ENCODE results near the gene CAPN5. TPM values are rescaled to one million over a fixed set of nuclear protein-coding genes. Genes with fewer than 3 reads are reported as not detected.

The CAPN5 gene
- total and polyA plus RNA-seq, 2 experiments from 2014 or later, result 25.2 to 28.8 TPM

DNA sequence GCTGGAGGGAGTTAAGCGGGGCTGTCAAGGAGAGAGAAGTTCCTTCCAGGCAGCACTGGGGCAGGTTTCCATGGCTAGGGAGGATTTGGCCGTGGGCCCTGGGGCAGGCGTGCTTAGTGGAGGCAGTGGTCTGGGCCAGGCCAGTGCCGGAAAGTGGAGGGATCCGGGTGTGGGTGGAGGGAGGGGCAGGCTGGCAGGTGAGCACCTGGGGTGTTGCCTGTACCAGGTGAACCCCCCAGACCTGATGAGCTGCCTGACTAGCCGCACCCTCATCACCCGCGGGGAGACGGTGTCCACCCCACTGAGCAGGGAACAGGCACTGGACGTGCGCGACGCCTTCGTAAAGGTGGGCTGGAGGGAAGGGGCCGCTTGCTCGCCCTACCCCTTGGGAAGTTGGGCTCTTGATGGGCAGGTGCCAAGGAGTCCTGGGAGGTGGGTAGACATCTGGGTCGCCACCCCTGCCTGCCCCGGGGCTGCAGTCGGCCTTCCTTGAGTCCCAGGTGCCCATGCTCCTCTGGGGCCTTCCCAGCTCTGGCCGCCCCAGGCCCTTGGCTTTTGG, 93.2 kb downstream of the CAPN5 start:
- no peak overlapping the region for H3K4me3 ChIP-seq
- no peaks in the 10 kb centered on the region for H3K4me1 ChIP-seq (ENCODE audit: insufficient read depth)
- DNase-seq (ENCODE audit: low spot score), result no peak
- H3K9me3 ChIP-seq (ENCODE audit: low read depth), result no peaks in the 10 kb centered on the region
- H3K4me2 ChIP-seq, result no peak overlapping the region
- no peaks in the 10 kb centered on the region for H3K79me2 ChIP-seq
- WGBS (ENCODE audit: low lambda C conversion rate, missing lambda C conversion rate), result 97% methylated on average over 20 of the region's 20 CpGs
- H3K27ac ChIP-seq, result no peak overlapping the region
- H3K27me3 ChIP-seq, result no peaks in the 10 kb centered on the region
- H4K20me1 ChIP-seq (ENCODE audit: insufficient read depth, poor library complexity, severe bottlenecking), result no peaks in the 10 kb centered on the region
- no peak overlapping the region for H2AFZ ChIP-seq
- TF ChIP-seq EZH2 (IDR thresholded peaks at IDR 0.05; ENCODE audit: borderline replicate concordance), result no peak
- TF ChIP-seq, protein P1, sequence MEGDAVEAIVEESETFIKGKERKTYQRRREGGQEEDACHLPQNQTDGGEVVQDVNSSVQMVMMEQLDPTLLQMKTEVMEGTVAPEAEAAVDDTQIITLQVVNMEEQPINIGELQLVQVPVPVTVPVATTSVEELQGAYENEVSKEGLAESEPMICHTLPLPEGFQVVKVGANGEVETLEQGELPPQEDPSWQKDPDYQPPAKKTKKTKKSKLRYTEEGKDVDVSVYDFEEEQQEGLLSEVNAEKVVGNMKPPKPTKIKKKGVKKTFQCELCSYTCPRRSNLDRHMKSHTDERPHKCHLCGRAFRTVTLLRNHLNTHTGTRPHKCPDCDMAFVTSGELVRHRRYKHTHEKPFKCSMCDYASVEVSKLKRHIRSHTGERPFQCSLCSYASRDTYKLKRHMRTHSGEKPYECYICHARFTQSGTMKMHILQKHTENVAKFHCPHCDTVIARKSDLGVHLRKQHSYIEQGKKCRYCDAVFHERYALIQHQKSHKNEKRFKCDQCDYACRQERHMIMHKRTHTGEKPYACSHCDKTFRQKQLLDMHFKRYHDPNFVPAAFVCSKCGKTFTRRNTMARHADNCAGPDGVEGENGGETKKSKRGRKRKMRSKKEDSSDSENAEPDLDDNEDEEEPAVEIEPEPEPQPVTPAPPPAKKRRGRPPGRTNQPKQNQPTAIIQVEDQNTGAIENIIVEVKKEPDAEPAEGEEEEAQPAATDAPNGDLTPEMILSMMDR (IDR thresholded peaks at IDR 0.05; ENCODE audit: poor library complexity), result no peak
- TF ChIP-seq EZH2phosphoT487 (IDR thresholded peaks at IDR 0.05; ENCODE audit: low read depth, severe bottlenecking, unreplicated experiment), result no peak
- H3K9me2 ChIP-seq (replicated peaks; ENCODE audit: insufficient read depth), result no peaks in the 10 kb centered on the region
- no peaks in the 10 kb centered on the region for H3K36me3 ChIP-seq (replicated peaks; ENCODE audit: insufficient read depth, low read depth)

DNA sequence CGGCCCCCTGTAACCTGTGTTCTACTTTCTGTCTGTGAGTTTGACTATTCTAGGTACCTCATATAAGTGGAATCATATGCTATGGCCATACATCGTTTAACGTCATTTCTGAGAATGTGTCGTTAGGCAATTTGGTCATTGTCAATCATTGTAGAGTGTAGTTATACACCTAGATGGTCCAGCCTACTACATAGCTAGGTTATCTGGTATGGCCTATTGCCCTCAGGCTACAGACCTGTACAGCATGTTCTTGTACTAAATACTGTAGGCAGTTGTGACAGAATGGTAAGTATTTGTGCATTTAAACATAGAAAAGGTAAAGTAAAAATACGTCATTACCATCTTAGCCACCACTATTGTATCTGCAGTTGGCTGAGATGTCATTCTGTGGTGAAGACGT, 96.5 kb downstream of the CAPN5 start:
- no peaks in the 10 kb centered on the region for H3K79me2 ChIP-seq
- H3K36me3 ChIP-seq (replicated peaks; ENCODE audit: insufficient read depth, low read depth), result no peaks in the 10 kb centered on the region
- no peak for DNase-seq (ENCODE audit: low spot score)
- no peaks in the 10 kb centered on the region for H3K4me1 ChIP-seq (ENCODE audit: insufficient read depth)
- H3K4me2 ChIP-seq, result no peak overlapping the region
- H3K4me3 ChIP-seq, result no peak overlapping the region
- H2AFZ ChIP-seq, result no peak overlapping the region
- no peaks in the 10 kb centered on the region for H4K20me1 ChIP-seq (ENCODE audit: insufficient read depth, poor library complexity, severe bottlenecking)
- no peaks in the 10 kb centered on the region for H3K27me3 ChIP-seq
- no peaks in the 10 kb centered on the region for H3K9me3 ChIP-seq (ENCODE audit: low read depth)
- no peak for TF ChIP-seq EZH2 (IDR thresholded peaks at IDR 0.05; ENCODE audit: borderline replicate concordance)
- TF ChIP-seq, protein P1 (IDR thresholded peaks at IDR 0.05; ENCODE audit: poor library complexity), result no peak
- TF ChIP-seq EZH2phosphoT487 (IDR thresholded peaks at IDR 0.05; ENCODE audit: low read depth, severe bottlenecking, unreplicated experiment), result no peak
- no peaks in the 10 kb centered on the region for H3K9me2 ChIP-seq (replicated peaks; ENCODE audit: insufficient read depth)
- H3K27ac ChIP-seq, result no peak overlapping the region
- WGBS (ENCODE audit: low lambda C conversion rate, missing lambda C conversion rate), result 86% methylated on average over 6 of the region's 6 CpGs

DNA sequence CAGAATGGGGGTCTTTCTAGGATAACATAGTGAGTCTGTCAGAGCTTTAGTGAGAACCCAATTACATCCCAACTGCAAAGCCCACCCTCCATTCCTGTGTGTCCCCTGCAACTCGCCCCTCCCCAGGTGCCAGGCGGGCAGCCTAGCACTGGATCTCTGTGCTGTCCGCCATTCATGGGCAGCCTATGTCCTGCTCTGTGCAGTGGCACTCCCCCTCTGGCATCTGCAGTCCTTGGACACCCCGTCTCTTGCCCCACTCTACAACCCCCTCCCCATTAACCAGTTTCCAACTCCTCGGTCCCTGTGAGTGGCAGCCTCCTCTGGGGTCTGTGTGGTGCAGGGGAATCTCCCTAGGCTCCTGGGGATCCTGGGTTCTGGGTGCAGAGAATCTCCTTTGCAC, 98.3 kb downstream of the CAPN5 start:
- Histone ChIP-seq H2AFZ (no peak overlapping the region), H3K79me2 (no peaks in the 10 kb centered on the region), H3K36me3 (replicated peaks; ENCODE audit: insufficient read depth, low read depth) (no peaks in the 10 kb centered on the region), H3K9me3 (ENCODE audit: low read depth) (no peaks in the 10 kb centered on the region), H3K4me2 (no peak overlapping the region), H3K4me1 (ENCODE audit: insufficient read depth) (no peaks in the 10 kb centered on the region), H4K20me1 (ENCODE audit: insufficient read depth, poor library complexity, severe bottlenecking) (no peaks in the 10 kb centered on the region), H3K9me2 (replicated peaks; ENCODE audit: insufficient read depth) (no peaks in the 10 kb centered on the region), H3K27me3 (no peaks in the 10 kb centered on the region), H3K27ac (no peak overlapping the region), H3K4me3 (no peak overlapping the region)
- TF ChIP-seq EZH2 (IDR thresholded peaks at IDR 0.05; ENCODE audit: borderline replicate concordance) (no peak), EZH2phosphoT487 (IDR thresholded peaks at IDR 0.05; ENCODE audit: low read depth, severe bottlenecking, unreplicated experiment) (no peak)
- TF ChIP-seq, protein P1 (IDR thresholded peaks at IDR 0.05; ENCODE audit: poor library complexity), result no peak
- WGBS (ENCODE audit: low lambda C conversion rate, missing lambda C conversion rate), result 95% methylated on average over 4 of the region's 5 CpGs
- no peak for DNase-seq (ENCODE audit: low spot score)
